GM18517 (cell line): Measurements from ENCODE around the gene UGT1A4.

ENCODE experiments used
- ATAC-seq: cut with Tn5 transposase; IDR thresholded peaks from one replicate; pipeline ENCODE4 v1.9.1; 2021; ENCODE audit warnings: mild to moderate bottlenecking, moderate library complexity; ENCODE audit not compliant: unreplicated experiment

Gene UGT1A4

DNA sequence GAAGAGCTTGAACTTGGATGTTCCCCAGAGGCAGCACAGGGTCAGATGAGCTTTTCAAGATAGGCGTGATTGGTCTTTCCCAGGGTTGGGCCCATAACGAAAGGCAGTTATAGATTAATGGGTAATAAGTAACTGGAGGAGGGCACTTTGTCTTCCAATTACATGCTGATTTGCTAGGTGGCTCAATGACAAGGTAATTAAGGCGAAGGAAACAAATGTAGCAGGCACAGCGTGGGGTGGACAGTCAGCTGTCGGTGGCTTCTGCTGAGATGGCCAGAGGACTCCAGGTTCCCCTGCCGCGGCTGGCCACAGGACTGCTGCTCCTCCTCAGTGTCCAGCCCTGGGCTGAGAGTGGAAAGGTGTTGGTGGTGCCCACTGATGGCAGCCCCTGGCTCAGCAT, at the start of gene UGT1A4:
Gene UGT1A4, plus strand, starts transcription at position 185 of the 400 bp plus-strand sequence. Its CDS starts 85 bp downstream, at position 270.
- no peak for ATAC-seq

DNA sequence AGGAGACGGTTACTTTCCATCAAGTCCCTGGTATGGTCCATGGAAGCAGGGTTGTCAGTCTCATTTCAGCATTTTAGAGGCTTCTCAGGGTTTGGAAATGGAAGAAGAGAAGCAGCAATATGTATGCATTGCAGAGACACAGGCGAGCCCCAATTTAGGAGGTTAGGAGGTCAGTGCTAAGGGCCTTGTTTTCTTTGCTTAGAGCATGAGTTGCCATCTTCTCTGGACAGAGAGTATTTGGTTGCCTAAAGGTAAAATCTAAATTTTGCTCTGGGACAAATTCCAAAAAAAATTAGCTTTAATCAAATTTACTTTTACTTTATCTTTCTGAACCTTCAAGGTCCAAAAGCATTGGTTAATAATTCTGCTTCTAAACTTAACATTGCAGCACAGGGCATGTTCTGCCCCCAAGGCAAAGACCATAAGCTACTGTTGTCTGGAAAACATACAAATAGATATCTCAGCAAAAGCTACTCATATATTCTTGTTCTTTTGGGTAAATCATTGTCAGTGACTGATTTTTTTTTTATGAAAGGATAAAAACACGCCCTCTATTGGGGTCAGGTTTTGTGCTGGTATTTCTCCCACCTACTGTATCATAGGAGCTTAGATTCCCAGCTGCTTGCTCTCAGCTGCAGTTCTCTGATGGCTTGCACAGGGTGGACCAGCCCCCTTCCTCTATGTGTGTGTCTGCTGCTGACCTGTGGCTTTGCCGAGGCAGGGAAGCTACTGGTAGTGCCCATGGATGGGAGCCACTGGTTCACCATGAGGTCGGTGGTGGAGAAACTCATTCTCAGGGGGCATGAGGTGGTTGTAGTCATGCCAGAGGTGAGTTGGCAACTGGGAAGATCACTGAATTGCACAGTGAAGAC, 47.0 kb upstream of the UGT1A4 start, which contains the start of gene UGT1A9:
Gene UGT1A9, plus strand, starts transcription at position 609 of the 872 bp plus-strand sequence. Its CDS starts 37 bp downstream, at position 646.
- no peak for ATAC-seq

DNA sequence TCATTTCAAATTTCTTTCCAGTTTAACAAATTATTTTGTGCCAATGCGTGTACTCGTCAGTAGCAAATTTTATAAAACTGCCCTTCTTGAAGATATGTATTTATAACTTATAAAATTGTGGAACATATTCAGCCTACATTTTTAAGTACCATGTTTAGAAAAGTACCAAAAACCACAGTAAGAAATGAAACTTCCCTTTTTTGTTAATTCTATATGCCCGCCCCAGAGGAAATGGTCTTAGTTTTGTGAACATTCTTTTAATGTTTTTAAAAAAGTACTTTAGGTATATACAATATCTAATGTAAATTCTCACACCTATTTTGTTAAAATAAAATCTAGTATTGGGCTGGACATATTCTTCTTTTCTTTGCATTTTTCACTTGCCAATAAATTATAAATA, 45.6 kb upstream of the UGT1A4 start:
- no peak for ATAC-seq

DNA sequence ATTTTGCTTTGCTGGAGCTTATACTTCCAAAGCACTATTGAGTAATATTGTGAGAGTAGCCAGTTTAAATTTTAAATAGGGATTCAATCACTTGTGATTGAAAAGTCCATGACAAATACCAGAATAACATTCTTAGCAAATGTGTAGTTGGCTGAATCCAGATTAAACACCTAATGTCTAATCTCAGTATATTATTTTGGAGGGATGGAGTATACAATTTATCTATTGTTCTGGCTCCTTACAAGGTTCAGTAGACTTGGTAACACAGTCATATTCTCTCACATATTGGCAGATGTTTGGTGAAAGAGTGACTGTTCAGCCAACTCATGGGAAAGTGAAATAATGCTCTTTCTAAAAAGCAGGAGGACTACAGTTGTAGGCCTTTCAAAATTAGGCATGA, 44.6 kb upstream of the UGT1A4 start:
- ATAC-seq: no peak

DNA sequence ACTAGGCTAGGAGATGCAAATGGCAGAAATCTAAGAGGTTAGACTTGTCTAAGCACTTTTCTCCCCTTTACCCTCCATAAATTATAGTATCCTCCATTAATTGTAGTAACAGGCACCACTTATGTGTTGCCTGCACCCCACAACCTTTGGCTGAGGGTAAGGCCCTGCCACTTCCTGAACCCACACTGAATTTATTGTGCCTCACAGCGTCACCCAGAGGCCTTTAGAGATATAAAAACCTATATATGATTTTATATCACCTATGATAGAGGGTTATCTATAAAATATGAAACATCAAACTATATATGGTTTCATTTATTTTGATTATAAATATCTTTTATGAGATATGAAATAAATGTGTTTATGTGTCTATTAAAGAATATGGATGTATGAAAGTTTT, 44.2 kb upstream of the UGT1A4 start:
- ATAC-seq: no peak

DNA sequence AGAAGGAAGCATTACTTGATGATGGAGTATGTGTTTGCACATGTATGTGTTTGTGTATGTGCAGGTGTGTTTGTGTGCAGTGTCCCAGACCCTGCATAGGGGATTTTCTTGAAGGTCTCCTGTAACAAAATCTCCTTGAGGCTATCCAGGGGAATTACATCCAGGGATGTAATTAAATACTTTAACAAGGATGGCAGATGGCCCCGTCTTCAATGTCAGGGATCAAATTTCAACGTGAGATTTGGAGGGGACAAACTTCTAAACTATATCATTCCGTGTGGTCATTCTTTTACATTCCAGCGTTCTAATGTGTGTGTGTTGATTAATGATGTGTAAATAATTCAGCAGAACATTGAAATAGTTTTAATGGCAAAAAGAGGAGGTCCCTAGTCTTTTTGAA, 43.5 kb upstream of the UGT1A4 start:
- no peak for ATAC-seq

DNA sequence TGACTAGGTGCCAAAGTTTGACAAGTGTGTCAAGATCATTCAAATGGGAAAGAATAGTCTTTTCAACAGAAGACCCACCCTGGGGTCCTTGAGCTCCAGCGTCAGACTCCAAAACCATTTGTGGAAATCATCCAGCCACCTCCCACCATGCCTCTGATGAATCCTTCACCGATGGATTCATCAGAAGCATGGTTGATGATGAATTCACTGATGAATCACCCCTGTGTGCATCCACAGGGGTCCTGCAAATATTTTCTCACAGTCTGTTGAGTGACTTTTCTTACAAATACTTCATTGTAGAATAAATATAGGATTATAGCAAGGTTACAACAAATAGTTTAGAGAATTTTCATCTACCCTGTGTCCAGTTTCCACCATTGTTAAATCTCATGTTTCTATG, 42.5 kb upstream of the UGT1A4 start:
- ATAC-seq: no peak

DNA sequence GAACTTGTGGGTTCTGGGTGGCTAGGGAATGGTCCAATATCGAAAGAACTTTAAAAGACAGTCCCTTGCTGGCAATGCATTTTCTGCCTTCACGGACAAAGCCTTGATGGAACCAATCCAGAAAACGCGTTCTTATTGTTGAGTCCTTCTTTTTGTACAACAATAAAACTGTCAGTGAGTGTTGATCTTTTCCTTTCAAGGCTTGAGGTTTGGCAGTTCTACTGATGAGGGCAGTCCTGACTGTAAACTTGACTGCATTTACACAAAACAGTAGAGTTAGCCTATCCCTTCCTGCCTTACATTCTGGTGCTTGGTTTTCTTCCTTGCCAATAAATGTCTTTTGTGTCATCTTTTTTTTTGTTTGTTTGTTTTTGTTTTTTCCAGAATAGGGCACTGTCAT, 39.3 kb upstream of the UGT1A4 start:
- no peak for ATAC-seq

DNA sequence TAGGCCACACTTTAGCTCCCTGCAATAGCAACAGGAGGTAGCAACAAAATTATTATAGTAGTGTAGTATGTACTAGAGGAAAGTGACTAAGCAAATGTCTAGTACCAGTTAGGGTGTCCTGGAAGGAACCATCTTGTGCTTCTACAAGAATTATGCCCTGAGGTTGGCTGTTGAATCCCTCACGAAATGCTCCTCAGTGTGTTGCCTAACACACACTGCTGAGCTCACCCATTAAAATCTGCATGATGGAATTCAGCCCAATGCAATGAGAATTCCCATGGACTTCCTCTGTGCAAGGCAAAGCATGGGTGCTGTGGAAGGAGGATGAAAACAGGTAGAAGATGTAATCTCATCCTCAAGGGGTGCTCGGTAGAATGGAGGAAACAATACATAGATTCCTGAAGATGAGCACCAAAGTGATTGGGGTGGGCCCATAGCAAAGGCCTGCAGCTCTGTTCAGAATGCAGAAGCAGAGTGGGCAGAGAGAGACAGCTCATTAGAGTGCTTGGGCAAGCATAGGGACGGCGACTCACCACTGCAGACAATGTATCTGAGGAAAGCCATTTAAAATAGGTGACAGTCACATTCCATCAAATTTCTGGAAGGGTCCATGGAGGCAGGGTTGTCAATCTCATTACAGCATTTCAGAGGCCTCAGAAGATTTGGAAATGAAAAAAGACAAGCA, 38.0 kb upstream of the UGT1A4 start:
- ATAC-seq: no peak

DNA sequence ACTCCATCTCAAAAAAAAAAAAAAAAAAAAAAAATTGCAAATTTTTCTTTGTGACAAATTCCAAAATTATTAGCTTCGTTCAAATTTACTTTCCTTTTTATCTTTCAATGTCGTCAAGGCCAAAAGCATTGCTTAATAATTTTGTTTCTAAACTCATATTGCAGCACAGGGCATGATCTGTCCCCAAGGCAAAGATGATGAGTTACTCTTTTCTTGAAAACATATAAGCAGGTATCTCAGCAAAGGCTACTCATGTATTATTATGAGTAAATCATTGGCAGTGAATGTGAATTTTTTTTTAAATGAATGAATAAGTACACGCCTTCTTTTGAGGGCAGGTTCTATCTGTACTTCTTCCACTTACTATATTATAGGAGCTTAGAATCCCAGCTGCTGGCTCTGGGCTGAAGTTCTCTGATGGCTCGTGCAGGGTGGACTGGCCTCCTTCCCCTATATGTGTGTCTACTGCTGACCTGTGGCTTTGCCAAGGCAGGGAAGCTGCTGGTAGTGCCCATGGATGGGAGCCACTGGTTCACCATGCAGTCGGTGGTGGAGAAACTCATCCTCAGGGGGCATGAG, 36.9 kb upstream of the UGT1A4 start, which contains the start of gene UGT1A7:
Gene UGT1A7, plus strand, starts transcription at position 381 of the 579 bp plus-strand sequence. Its CDS starts 37 bp downstream, at position 418.
- no peak for ATAC-seq

DNA sequence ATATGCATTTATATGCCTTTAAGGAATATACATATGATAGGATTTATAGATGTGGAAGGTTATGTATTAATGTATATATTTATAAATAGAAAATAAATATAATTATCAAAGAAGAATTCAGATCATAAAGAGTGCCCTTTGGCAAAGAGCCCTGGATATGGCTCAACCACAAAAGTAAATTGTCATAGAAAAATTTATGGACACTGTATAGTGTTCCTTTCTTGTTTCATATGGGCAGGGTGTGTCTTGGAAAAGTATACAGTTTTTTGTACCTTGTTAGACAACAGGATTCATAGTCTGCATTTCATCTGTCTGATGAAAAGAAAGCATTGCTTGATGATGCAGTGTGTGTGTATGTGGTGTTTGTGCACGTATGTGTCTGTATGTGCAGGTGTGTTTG, 33.9 kb upstream of the UGT1A4 start:
- no peak for ATAC-seq

DNA sequence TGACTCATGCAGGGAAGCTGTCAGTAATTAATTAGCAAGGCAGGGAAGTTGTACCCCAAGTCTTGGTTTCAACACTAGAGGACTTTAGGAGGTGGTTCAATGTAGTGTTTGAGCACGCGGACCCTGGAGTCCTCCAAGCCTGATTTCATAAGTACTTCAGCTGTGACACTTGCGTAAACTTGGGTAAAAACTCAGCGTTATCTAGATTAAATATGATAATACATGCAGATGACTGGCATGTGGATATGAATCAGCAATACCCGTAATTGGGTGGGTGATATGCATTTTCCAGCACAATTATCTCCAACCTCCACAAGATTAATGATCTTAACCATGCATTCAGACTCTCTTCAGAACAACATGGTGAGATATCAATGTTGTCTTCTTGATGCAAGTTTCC, 31.6 kb upstream of the UGT1A4 start:
- ATAC-seq: no peak

DNA sequence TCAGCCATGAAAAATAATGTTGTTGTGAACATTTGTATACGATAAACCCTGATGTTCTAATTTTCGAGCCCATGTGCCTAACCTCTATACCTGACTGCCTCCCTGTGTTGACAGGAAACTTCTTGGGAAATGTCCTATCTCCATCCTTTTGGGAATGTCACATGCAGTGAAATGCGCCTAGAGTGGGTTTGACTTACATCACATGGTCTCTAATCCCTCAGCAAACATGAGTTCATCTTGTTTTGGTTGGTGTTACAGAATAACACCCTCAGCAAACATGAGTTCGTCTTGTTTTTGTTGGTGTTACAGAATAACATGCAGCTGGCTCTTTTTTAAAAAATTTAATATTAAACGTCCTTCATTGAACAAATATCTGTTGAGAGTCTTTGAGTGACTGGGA, 30.2 kb upstream of the UGT1A4 start:
- ATAC-seq: no peak

DNA sequence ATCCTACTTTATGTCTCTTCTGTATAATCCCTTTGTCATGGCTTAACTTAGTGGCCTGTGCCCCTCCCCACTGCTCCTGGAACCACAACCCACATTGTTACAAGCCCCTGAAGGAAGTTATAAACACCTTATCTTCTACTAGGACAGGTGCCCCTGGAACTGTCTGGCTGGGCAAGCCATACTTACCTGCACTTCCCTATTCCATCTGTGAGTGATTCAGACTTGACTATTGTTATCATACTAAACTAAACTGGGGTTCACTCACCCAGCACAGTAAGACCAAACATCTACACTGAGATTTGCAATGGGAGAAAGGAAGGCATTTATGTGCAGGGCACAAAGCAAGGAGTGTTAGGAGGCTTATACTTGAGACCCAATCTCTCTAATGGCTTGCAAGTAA, 29.5 kb upstream of the UGT1A4 start:
- no peak for ATAC-seq

DNA sequence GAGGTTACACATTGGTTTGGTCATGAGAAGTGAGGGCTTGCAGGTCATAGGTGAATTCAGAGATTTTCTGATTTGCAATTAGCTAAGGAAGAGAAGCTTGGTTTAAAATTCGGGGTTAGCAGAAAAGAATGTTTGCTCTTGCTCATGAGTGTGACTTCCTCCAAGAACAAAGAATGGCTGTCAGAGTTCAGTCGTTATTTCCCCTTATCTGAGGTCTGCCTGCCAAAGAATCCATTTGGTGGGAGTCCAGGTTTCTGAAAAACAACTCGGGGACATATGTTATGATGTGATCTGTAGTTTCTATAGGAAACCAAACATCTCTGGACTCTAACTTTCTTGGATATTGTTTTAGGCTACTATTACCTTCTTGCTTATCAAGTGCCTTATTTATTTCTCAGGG, 29.0 kb upstream of the UGT1A4 start:
- ATAC-seq: no peak

DNA sequence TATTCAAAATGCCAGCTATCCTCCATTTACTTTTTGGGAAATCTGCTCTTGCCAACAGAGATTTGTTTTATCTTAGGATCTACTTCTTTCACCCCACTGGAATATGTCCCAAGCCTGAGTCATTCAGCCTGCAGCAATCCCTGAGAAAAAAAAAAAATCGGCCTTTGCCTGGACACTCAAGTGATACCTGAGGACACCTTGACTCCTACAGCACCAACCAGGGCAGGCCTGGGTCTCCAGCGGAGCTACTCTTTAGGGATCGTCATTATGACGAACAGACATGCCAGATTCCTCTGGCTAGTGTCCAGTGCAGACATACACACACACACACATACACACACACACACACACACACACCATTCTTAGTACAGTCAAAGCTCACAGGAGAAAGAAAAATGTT, 28.1 kb upstream of the UGT1A4 start:
- ATAC-seq: no peak

DNA sequence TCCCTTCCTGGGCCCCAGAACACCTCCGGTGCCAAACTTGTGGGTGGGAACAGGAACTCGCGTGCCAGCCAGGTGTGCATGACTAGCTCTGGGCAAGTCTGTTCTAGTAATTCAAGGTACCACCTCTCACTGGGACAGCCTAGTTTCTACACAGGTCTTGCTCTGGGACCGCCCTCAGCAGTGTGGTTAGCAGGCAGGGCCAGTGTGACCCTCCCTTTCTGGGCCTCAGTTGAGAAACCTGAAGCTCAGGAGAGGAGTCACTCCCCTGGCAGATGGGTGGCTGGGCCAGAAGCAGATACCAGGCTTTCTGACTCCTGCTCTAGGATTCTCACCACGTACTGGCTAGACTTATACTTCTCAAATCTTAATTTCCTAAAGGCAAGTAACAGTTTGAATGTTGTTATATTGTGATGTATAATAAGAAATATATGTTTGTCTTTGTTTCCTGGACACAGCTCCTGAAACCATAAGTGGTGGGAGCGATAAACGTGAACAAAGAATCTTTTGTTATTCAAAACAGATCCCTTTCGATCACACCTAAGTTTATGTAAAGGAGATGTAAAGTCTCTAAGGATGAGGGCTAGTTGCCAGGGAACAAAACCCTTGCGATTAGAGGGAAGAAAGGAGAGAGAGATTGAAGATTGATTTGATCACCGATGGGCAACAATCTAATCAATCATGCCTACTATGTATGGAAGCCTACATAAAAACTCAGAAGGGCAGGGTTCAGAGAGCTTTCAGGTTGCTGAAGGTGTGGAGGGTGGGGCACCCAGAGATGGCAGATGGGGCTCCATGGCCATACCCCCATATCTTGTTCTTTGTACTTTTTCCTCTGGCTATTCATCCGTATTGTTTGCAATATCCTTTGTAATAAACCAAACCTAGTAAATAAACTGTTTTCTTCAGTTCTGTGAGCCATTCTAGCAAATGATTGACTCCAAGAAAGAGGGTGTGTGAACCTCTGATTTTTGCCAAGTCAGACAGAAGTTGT, 26.8 kb upstream of the UGT1A4 start:
- no peak for ATAC-seq

DNA sequence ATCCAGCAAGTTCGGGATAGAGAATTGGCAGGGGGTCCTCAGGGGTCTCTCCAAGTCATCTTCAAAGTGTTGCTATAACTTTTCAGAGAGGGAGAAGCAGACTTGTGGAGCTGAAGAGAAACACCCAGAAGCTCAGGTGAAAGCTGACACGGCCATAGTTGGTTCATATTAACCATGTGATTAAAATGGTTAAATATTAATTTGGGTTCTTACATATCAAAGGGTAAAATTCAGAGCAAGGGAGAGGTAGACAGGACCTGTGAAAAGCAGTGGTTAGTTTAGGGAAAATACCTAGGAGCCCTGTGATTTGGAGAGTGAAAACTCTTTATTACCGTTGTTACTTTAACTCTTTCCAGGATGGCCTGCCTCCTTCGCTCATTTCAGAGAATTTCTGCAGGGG, 25.9 kb upstream of the UGT1A4 start, which contains the start of gene UGT1A6:
Gene UGT1A6, plus strand, starts transcription at position 243 of the 400 bp plus-strand sequence. Its CDS starts 115 bp downstream, at position 358.
- no peak for ATAC-seq

DNA sequence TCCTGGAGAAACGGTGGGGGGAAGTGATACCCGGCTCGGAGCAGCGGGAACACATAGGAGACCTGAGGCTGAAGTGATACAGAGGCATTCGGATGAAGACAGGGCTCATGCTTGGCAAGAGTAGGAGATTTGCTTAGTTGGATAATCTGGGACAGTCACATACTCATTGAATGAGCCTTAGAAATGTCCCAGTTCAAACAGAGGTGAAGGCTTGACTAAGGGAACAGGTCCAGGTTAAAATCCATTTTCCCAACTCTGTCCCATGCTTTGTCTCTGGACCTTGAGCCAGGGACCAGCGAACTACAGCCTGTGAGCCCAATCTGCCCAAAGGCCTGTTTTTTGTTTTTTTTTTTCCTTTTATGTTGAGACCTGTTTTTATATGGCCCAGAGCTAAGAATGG, 24.6 kb upstream of the UGT1A4 start:
- no peak for ATAC-seq

DNA sequence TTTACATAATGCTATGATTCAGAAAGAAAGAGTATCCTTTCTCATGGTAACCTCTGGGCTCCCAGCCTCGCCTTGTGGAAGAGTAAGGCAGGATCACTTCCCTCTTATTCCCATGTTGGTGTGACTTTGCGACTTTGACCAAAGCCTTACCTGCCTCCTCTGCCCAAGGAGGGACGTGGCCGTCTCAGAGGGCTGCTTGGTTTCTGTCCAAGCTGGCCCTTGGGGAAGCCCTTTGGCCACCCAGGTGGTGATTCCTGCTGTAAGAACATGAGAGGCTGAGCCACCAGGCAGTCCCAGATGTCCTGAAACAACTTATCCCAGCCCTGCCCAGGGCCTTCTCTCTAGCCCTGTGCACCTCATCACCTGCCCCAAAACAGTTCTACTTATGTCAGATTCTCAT, 19.8 kb upstream of the UGT1A4 start:
- no peak for ATAC-seq
